Smooth muscle cell (in vitro differentiated cells): Measurements from ENCODE around the gene CDC42BPA. TPM values are rescaled to one million over a fixed set of nuclear protein-coding genes. Genes with fewer than 3 reads are reported as not detected.

Experiments used
- DNase-seq: peaks from one replicate; lab custom pipeline; 2025; ENCODE audit not compliant: unreplicated experiment; lab: John Stamatoyannopoulos, UW
- H2AFZ ChIP-seq: fragments of 200-600 bp; sonication (generic); 2 replicates; pipeline ENCODE4 v1.6.0; 2016; ENCODE audit warnings: antibody characterized with exemption, low read depth, mild to moderate bottlenecking
- H3F3A ChIP-seq: fragments of 200-600 bp; sonication (generic); 2 replicates; pipeline ENCODE4 v1.6.0; 2017; ENCODE audit warnings: antibody characterized with exemption, low read depth
- H3K27ac ChIP-seq: fragments of 200-600 bp; sonication (generic); 2 replicates; pipeline ENCODE4 v1.5.1; 2016; ENCODE audit warnings: low read depth, mild to moderate bottlenecking
- H3K27me3 ChIP-seq: fragments of 200-600 bp; sonication (generic); 2 replicates; pipeline ENCODE4 v1.6.1; 2016; ENCODE audit warnings: low read depth, mild to moderate bottlenecking
- H3K36me3 ChIP-seq: fragments of 200-600 bp; sonication (generic); 2 replicates; pipeline ENCODE4 v1.5.1; 2016; ENCODE audit warnings: low read depth
- H3K4me1 ChIP-seq: fragments of 200-600 bp; sonication (generic); 2 replicates; pipeline ENCODE4 v1.5.1; 2016; ENCODE audit warnings: low read depth
- H3K4me2 ChIP-seq: fragments of 200-600 bp; sonication (generic); 2 replicates; pipeline ENCODE4 v1.6.0; 2016; ENCODE audit warnings: mild to moderate bottlenecking
- H3K4me3 ChIP-seq: fragments of 200-600 bp; sonication (generic); 2 replicates; pipeline ENCODE4 v1.5.1; 2016; ENCODE audit warnings: mild to moderate bottlenecking
- H3K79me2 ChIP-seq: fragments of 200-600 bp; sonication (generic); 2 replicates; pipeline ENCODE4 v1.6.0; 2016; ENCODE audit warnings: low read depth, mild to moderate bottlenecking
- H3K9ac ChIP-seq: fragments of 200-600 bp; sonication (generic); 2 replicates; pipeline ENCODE4 v1.6.0; 2016; ENCODE audit warnings: low read depth
- H3K9me3 ChIP-seq: fragments of 200-600 bp; sonication (generic); replicated peaks from 2 replicates; pipeline ENCODE4 v1.5.1; 2016; ENCODE audit warnings: low read depth
- H4K20me1 ChIP-seq: fragments of 200-600 bp; sonication (generic); 2 replicates; pipeline ENCODE4 v1.6.0; 2016; ENCODE audit warnings: low read depth
- WGBS: methylation state at CpG from one replicate; pipeline ENCODE4 v1.1.7; 2016; ENCODE audit warnings: low lambda C conversion rate; 5-methylcytosine and 5-hydroxymethylcytosine counted together
- polyA plus RNA-seq: library from polyadenylated mRNA; unstranded; fragments of >200 nt; fragmentation: Nextera tagmentation; extraction: Ambion mirVana; gene quantifications from 2 replicates; pipeline ENCODE4 v1.2.1, GENCODE V29; 2016
- total RNA-seq: library from RNA; depleted of rRNA; stranded (reverse); fragments of >200 nt; gene quantifications from 2 replicates; pipeline ENCODE4 v1.2.3, GENCODE V29; 2014
- TF ChIP-seq, protein P1 (sequence below): fragments of 200-600 bp; sonication (generic); IDR thresholded peaks from 2 replicates; pipeline ENCODE4 v1.5.1; 2017; ENCODE audit warnings: borderline replicate concordance, mild to moderate bottlenecking, antibody characterized with exemption; ENCODE audit not compliant: insufficient read depth, poor library complexity, severe bottlenecking

Gene CDC42BPA
- total and polyA plus RNA-seq, 2 experiments from 2014 or later, result 14.8 to 34.9 TPM

DNA sequence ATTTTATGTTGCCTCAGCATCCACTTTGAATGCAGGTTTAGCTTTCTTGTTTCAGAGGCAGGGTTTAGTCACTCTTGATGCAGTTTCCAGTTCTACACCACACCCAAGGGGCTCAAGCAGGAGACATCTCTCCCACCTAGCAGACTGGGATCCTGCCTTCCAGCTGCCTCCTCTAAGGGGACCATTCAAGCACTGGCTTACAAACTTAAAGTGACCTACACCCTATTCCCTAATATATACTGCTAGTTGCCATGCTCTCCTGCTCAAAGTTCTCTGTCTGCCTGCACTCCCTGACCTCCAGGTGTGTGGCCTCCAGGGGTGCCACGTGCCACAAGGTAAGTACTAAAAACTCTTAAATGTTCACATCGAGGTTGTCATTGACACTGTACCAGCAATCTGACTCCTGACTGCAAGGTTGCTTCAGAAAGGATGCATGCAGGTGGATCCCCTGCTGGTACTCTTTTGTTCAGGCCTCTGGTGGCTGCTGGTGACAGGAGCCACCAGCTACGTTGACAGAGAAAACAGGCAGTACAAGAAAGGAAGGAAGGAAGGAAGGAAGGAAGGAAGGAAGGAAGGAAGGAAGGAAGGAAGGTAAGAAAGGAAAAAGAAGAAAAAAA lies 192.3 kb downstream of the CDC42BPA start:
- no peak for DNase-seq
- Histone ChIP-seq H3K4me1 (no peaks in the 10 kb centered on the region), H3K9ac (no peak overlapping the region), H3K9me3 (no peaks in the 10 kb centered on the region), H3K36me3 (peaks cover 3% of the 10 kb centered on the region), H3K4me2 (no peak overlapping the region), H4K20me1 (no peaks in the 10 kb centered on the region), H3K27me3 (no peaks in the 10 kb centered on the region), H3K79me2 (no peaks in the 10 kb centered on the region), H3K4me3 (no peak overlapping the region), H2AFZ (no peak overlapping the region), H3F3A (no peaks in the 10 kb centered on the region), H3K27ac (no peak overlapping the region)
- 86% methylated on average over 3 of the region's 3 CpGs for WGBS
- TF ChIP-seq, protein P1, sequence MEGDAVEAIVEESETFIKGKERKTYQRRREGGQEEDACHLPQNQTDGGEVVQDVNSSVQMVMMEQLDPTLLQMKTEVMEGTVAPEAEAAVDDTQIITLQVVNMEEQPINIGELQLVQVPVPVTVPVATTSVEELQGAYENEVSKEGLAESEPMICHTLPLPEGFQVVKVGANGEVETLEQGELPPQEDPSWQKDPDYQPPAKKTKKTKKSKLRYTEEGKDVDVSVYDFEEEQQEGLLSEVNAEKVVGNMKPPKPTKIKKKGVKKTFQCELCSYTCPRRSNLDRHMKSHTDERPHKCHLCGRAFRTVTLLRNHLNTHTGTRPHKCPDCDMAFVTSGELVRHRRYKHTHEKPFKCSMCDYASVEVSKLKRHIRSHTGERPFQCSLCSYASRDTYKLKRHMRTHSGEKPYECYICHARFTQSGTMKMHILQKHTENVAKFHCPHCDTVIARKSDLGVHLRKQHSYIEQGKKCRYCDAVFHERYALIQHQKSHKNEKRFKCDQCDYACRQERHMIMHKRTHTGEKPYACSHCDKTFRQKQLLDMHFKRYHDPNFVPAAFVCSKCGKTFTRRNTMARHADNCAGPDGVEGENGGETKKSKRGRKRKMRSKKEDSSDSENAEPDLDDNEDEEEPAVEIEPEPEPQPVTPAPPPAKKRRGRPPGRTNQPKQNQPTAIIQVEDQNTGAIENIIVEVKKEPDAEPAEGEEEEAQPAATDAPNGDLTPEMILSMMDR, result no peak

DNA sequence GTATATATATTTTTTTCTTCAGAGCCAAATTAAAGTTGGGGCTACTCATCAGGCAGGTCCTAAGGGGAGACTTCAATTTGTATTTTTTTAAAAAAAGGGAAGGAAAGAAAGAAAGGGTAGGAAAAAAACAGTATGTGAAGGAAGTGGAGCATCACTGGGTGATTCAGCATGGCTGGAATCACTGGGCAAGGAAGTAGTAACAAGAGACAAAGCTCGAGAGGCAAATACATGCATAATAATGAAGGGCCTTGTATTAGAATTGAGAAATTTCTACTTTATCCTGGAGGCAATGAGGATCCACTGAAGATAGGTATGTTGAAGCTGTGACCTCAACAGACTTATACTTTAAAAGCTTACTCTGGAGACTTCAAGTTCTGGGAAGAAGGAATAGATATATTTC lies 193.8 kb downstream of the CDC42BPA start:
- DNase-seq, result no peak
- Histone ChIP-seq H3K4me2 (no peak overlapping the region), H3K9me3 (no peaks in the 10 kb centered on the region), H3K27ac (no peak overlapping the region), H3K79me2 (no peaks in the 10 kb centered on the region), H3K9ac (no peak overlapping the region), H3K4me1 (no peaks in the 10 kb centered on the region), H3K27me3 (no peaks in the 10 kb centered on the region), H4K20me1 (no peaks in the 10 kb centered on the region), H2AFZ (no peak overlapping the region), H3F3A (no peaks in the 10 kb centered on the region), H3K36me3 (peaks cover 3% of the 10 kb centered on the region), H3K4me3 (no peak overlapping the region)
- TF ChIP-seq, protein P1, result no peak
- 81% methylated on average over 1 of the region's 1 CpG for WGBS

DNA sequence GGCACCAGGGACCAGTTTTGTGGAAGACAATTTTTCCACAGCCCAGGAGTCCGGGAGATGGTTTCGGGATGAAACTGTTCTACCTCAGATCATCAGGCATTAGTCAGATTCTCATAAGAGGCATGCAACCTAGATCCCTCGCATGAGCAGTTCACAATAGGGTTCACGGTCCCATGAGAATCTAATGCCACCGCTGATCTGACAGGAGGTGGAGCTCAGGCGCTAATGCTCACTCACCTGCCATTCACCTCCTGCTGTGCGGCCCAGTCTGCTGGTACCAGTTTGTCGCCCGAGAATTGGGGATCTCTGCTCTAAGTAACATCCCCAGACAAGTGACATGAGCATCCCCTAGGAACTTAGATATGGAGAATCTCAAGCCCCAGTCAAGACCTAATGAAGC lies 197.5 kb downstream of the CDC42BPA start:
- Histone ChIP-seq H3K4me3 (no peak overlapping the region), H3K9ac (no peak overlapping the region), H3F3A (no peaks in the 10 kb centered on the region), H4K20me1 (no peaks in the 10 kb centered on the region), H3K4me2 (no peak overlapping the region), H3K4me1 (no peaks in the 10 kb centered on the region), H3K79me2 (no peaks in the 10 kb centered on the region), H3K36me3 (no peaks in the 10 kb centered on the region), H3K27ac (no peak overlapping the region), H3K9me3 (no peaks in the 10 kb centered on the region), H3K27me3 (no peaks in the 10 kb centered on the region), H2AFZ (no peak overlapping the region)
- TF ChIP-seq, protein P1, result no peak
- DNase-seq, result no peak
- 88% methylated on average over 9 of the region's 9 CpGs for WGBS

DNA sequence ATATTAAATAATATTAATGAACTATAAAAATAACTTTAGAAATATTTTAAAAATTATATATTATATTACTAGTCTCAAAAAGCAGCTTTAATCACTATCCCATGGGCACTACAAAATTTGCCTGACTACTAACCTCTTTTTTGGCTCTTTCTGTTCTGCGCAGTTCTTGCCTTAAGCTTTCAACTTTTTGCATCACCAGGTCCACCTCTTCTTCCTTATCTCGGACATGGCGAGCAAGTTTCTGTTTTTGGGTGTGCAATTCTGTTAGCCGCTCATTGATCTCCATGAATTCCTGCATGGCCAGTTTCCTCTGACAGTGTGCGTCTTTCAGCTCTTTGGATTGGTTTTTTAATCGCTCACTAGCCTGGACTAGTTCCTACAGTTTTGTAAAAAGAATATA lies 205.8 kb downstream of the CDC42BPA start:
- Histone ChIP-seq H3K4me1 (no peaks in the 10 kb centered on the region), H3K27me3 (no peaks in the 10 kb centered on the region), H3K4me2 (no peak overlapping the region), H3K9ac (no peak overlapping the region), H3K79me2 (no peaks in the 10 kb centered on the region), H3K27ac (no peak overlapping the region), H3K4me3 (no peak overlapping the region), H3K9me3 (no peaks in the 10 kb centered on the region), H3F3A (no peaks in the 10 kb centered on the region), H4K20me1 (no peaks in the 10 kb centered on the region), H2AFZ (no peak overlapping the region), H3K36me3 (peaks cover 16% of the 10 kb centered on the region)
- TF ChIP-seq, protein P1, result no peak
- 95% methylated on average over 6 of the region's 6 CpGs for WGBS
- no peak for DNase-seq
